NOMO-1 treated with dmso at 0.1 percent for 144 hours (cell line): ENCODE measurements around the gene PTPRR.
"Not testable (repeated sequence)": the region's sequence is repeated elsewhere in the genome, so short reads cannot be mapped to it uniquely, and the experiment has no call there.

ENCODE experiments used
- DNase-seq: peaks from one replicate; lab custom pipeline; 2025; ENCODE audit not compliant: unreplicated experiment; lab: John Stamatoyannopoulos, UW

PTPRR gene

DNA sequence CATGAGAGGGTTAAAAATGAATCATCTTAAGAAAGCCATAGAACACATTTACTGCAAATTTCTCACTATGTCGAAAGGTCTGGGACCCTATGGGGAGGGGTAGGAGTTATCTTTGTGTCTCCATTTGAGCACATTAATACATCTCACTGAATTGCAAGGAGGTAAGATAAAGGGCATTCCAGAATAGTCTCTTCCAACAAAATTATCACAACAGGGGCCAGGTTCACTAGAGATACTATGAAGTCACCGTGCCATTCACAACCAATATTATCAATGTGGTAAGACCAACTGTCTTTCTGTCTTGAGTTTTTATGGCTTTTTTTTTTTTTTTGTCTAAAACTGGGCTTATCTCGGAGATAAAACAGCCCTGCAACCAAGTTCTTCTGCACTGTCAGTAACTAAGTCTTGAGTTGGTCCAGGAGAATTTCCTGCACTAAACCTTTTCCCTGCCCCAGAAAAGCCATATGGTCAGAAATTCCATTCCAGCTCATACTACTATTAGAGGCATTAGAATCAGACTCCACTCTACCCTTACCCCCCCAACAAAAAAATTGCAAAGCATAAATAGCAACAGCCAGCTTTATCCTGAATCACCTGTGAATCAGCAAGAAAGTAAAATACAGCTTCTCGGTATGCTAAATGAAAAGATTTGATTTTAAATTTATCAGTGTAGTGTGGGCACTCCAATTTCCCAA, 79.7 kb downstream of the PTPRR start:
- no peak for DNase-seq

DNA sequence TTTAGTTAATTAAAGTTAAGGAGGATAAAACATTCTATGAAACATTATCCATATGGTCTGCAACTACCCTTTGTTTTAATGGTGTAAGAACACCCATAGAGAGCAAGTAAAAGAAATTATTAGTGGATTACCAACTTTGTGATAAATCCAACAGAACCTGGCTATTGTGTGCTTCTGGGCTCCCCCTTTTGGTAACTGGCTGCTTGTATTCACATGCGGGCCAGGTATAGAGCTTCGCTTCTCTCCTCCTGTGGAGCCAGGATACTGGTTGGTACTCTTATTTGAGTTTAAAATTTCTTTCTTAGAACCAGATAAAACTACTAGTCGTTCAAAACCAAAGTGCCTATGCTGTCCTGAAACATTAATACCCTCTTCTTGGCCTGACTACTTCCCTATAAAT, 81.0 kb downstream of the PTPRR start:
- DNase-seq, result no peak

DNA sequence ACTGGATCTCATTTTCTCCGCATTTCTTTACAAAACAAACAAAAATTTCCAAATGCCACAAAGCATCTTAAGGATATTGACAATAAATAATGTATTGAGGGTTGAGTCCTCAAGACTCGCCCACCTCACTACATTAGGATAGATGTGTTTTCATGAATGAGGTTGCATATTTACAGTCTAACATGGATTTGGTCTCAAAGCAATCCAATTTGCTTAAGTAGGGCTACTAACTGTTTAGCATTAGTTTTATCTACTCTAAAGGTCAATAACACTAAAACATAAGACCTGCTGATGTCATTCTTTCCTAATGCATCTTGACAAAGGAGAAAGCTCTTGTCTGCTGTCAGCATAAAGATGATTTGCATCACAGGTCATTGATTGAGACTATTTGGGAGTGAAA, 82.4 kb downstream of the PTPRR start:
- DNase-seq, result no peak

DNA sequence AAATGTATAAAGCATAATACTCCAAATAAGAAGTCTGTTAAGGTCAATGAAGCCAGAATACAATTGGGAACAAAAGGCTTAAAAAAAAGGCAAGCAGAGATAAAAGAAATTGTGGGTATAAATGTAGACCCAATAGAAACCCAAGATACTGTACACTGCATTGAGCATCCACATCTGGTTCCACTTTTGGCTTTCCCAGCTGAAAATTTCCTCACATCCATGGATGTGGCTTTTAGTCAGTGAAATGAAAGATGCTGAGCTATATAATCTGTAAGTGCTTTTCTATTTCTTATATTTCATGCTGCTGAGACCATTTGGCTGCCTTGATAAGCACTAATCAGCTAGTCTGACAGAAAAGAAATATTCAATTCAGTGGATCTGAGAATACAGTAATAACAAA, 83.5 kb downstream of the PTPRR start:
- DNase-seq, result no peak

DNA sequence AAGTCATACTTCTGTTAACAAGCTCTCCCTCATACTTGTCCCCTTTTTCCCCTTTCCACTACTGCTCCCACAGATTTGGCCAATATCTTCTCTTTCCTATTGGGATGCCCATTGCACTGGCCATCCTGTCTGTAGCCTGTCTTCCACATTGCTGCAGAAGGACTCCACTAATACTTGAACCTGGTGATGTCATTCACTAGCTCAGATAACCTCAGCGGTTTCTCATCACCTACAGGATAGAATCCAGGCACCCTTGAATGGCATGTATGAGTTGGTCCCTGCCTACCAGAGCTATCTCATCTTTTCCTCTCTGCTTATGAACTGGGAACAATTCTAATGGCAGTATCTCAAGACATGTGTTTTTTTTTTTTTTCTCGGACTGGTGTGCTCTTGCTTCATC, 84.6 kb downstream of the PTPRR start:
- no peak for DNase-seq

DNA sequence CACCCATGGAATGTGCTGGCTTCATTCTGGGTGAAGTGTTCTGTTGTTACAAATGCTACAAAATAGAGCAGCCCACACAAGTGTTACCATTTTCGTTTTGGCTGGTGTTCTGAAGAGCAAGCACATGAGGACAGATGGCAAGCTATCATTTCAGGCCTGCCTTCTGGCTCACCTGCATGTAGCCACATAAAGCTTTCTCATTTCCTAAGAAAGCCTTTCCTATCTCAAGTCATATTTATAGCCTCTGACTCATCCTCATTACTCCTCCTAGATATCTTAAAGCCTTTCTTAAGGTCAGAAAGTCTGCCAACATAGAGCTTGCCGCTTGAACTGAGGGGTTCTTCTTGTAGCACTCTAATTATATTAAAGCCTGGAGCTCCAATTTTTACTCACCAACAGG, 89.0 kb downstream of the PTPRR start:
- no peak for DNase-seq

DNA sequence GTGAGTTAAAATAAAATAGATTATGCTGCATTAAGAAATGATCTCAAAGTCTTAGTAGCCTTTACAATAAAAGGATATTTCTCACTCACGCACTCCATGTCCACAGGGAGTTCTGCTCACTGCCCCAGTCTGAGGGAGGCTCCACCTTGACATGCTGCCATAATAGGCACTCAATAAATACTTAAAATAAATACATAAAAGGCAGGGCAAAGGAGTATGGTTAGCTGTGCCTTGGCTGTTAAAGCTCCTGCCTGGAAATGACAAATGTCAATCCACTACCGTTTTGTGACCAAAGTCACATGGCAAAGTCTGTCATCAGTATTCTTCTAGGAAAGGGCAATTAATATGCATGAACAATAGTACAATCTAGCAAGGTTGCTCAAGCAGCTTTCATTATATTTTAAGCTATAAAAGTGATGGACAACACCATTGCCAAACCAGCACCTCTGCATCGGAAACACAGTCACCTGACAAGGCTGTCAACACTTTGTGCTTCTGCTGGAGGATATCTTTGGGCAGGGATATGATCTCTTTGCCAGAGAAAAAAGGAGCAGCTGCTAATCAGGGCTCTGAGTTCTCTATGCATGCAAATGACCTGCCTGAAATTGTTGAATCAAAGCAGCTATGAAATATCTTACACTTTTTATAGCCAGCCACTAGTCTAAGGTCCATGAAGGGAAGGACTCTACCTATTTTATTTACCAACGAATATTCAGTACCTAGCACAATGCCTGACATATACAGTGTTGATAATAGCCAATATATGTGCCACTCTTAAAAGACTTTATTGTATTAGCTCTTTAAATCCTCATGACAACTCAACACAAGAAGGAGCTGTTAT, 90.1 kb downstream of the PTPRR start:
- DNase-seq, result no peak

DNA sequence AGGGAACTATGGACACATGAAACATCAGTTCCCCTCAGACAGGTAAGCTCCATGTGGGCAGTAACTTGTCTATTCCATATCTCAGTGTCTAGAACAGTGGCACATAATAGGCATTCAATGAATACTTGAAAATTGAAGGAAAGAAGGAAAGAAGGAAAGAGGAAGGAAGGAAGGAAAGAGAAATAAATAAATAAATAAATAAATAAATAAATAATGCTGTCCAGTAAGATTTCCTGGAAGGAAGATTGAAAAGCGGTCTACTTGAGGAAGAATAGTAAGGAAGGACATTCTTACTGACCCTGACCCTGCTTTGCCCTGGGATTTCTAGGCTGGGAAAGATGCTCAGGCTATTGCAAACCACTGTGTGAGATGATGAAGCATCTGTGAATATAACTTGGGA, 91.5 kb downstream of the PTPRR start:
- DNase-seq, result no peak

DNA sequence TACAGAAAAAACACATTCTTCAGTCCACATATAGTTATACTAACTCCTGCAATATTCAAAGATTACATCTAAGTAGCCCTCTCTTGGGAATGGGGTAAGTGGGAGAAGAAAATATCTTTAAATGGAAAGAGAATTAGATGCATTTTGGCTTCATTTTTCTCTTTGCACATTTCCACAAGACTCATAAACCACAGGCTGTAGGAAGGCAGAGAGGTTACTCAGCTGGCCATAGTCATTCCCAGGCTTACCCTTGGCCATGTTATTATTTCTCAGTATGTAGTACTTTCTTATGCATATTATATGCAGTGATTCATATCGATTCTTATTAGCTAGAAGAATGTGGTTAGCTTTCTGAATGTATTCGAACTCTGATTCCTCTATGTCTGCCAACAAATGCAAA, 92.2 kb downstream of the PTPRR start:
- no peak for DNase-seq

DNA sequence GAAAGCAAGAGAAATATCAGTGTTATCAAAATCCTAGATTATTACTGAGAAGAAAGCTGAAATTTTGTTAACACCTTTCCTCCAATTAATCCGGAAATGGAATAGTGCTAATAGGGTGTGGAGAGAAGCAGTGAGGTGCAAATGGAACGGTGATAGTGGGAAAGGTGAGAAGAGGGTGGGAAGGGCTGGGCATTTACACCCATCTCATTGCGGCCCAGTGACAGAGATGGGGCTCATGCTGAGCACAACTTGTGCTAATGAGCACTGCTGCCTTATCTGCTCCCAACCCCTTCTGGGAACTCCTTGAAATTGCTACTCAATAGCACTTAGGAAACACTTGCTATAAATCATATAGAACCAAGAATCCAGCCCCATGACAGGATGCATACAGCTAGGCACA, 94.4 kb downstream of the PTPRR start:
- DNase-seq, result no peak

DNA sequence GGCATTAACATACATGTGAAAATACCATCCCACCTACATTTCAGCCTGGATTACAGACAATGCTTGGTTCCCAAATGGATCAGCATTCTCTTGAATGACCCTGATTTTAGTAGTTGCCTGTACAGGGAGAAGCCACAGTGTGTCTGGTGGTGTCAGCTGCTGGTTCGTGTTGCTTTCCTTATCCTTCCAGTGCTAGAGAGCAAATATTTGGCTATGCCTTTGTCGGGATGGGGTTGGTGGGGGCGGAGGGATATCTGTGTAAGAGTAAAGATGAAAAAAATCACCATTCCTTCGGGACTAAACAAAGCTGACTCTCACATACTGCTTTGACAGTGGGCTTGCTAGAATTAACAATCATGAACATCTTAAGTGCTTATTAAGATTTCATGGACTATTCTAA, 96.0 kb downstream of the PTPRR start:
- no peak for DNase-seq

DNA sequence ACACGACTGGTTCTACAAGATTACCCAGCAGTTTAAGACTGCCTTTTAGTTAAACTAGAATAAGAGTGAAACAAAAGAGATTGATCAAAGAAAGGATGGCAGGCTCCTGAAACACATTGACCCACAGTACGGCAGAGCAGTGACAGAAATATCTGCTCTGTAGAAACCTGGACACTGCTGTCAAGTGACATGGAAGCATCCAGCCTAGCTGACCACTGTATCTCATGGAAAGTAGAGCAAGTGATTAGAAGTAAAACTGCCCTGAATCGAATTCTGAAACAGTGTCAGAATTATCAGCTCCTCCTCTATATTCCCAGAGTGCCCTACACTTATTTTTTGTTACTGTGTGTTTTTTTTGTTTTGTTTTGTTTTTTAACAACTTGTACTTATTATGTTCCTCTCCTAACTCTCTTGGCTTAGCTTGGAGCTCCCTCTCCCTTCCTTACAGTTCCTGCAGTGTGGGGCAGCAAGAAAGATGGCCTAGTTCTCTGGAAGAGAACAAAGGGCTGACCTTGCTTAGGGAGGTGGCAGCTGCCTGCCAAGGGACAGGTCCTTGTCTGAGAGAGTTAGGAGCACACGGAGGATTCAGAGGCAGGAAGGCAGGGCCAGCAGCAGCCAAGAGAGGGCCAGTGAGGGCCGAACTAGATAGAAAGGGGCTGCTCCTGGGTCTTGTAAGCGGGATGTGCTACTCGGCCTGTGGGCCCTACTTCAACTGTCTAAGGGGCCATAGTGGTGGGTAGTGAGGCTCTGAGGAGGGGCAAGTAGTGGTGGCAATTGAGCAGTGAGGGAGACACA, 97.2 kb downstream of the PTPRR start:
- DNase-seq, result no peak

DNA sequence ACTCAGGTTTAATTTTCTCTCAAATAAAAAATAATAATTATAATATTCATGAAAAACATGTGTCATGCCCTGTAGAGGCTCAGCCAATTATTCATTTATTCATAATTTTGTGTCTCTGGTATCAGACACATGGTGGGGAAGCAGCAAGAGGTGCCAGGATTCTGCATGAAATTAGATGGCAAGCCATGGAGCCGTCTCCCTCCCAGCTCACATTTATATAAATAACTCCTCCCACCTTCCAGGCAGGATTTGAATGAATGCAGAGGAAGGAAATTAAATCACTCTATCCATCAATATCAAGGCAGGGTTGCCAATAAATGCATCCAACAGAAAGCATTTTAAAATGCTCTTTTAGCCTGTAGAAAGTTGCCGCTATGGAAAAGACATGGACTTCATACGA, 98.1 kb downstream of the PTPRR start:
- no peak for DNase-seq

DNA sequence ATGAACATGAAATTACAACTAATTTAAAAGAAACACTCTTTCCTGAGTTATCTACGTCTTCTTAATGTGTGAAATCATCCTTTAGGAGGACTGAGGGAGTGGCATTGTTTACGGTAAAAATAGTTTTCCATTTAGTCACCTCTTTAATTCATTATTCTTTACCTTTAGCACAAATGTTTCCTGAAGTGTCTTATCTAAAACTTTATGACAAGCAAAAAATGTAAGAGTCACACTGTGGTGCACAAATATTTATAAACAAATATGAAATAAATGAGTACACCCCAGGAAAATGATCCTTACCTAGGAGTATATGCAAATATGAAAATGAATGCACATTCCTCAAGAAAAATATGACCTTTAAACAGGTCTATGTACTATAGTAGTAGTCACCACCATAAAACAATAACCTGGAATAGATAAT, 104.6 kb downstream of the PTPRR start:
- DNase-seq, result no peak

DNA sequence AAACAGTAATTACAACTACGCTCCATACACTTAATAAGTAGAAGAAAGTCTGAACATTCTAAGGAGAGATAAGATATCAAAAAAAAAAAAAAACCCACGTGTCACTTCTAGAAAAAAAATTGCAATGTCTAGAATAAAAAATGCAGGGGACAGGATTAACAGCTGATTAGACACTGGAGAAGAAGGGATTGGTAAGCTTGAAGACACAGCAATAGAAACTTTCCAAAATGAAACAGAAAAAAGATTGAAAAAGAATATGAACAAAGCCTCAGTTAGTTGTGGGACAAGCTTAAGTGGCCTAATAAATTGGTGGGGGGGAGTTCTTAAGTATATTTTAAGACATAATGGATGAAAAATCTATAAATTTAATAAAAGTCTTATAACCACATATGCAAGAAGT, 105.5 kb downstream of the PTPRR start:
- no peak for DNase-seq

DNA sequence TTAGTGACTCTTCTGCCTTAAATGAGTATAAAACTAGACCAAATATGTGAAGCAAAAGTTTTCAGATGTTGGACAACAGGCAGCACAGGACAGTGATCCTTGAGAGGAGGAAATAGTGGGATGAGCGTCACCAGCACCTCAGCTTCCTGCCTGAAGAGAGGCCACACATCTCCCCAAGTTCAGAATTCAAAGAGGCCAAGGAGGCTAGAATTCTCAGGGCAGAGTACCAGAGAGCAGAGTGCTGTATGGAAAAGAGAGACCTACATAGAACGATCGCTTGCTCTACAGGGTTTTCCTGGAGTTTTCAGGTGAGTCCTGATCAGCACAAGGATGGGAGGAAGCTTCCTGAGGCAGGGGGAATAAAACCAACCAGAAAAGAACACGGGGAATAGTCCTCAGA, 107.0 kb downstream of the PTPRR start:
- no peak for DNase-seq

DNA sequence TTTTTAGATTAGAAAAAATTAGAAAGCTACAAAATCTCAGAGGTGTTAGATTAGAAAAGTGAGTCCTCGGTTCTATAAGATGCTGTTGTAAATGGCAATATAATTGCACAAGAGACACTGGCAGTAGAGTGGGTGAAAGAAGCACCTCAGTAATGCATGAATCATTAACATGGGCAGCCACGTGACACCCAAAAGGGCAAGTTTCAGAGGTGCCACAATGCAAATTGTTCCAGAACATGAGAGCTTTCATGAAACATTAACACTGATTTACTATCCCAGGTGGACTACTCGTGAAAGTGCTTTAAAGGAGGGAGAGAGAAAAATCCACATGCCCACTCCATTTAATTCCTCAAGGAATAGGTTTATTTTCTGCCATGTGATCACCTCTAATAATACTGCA, 108.4 kb downstream of the PTPRR start:
- DNase-seq, result no peak

DNA sequence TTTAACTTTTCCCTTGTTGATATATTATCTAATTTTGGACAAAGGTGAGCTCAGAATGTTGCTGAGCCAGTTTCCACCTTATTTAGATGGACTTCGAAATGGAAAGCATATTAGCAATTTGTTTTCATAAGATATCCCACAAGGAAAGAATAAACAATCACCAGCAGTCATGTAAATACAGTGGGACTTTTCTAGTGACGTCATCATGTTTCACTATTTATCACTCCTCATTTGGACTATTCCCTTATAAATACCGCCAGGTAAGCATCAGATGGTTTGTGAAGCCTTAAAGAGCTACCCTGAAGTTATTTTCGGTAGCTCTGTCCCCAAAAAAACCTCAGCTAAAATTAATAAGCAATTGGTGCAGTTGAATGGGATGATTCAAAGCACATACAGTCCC, 110.7 kb downstream of the PTPRR start:
- no peak for DNase-seq

DNA sequence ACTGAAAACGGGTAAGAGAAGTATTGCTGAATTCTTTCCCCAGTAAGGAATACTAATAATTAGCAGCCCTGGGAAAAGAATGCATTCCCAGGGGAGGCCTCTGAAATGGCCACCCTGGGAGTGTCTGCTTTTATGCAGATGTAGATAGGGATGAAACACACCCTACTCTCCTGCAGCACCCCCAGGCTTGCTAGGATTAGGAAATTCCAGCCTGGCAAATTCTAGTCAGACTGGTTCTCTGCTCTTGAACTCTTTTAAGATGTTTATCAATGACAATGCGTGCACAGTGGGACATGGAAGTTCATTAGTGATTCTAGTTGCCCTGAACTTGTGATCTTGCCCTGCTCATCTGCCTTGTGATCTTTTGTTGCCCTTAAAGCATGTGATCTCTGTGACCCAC, 112.5 kb downstream of the PTPRR start:
- not testable (repeated sequence) for DNase-seq

DNA sequence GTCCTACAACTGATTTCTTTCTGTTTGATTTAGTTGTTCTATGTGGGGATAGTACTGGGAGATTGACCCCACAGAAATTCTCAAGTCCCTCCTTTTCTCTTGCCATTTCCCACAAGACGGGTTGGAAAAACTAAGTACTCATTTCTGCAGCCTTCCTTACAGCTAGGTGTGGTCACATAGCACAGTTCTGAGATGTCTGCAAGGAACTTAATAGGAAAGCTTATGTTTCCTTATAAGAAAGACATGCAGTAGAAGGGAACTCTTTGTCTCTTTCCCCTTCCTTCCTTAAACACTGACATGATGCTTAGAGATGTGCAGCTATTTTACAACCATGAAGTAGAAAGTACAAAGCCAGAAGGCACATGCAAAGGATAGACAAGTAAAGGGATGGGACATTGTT, 113.7 kb downstream of the PTPRR start:
- DNase-seq, result no peak

DNA sequence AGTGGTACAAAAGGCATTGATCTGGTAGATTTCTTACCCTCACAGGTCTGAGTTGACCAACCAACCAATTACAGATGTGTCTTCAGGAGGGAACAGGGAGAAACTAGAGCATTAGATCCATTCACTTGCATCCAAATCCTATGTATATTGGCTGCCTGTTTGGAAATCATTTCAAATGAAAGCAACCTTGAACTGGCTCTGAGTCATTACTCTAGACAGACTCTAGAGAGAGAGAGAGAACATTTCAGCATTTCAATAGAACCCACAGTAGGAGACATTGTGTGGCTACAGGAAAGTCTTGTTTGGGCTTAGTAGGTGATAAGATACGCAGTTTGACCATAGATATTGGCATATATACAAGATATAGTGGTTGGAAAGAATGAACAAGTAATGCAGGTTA, 114.5 kb downstream of the PTPRR start:
- no peak for DNase-seq
